Measurements from ENCODE around the gene KIAA1217.

Gene KIAA1217

GRCh38 chr10:24505759-24506158, 296.8 kb downstream of the KIAA1217 start:
- no peak for DNase-seq

GRCh38 chr10:24513155-24513554, 304.2 kb downstream of the KIAA1217 start:
- peak; percentile 29 for DNase-seq

GRCh38 chr10:24515481-24515880, 306.5 kb downstream of the KIAA1217 start:
- DNase-seq: no peak

- no peak for DNase-seq
Measured at GRCh38 chr10:24518411-24518810, 309.5 kb downstream of the KIAA1217 start.

- peak; percentile 92 for DNase-seq
Measured at GRCh38 chr10:24518981-24519597, 310.2 kb downstream of the KIAA1217 start.

- no peak for DNase-seq
Measured at GRCh38 chr10:24519950-24520349, 311.0 kb downstream of the KIAA1217 start.

- no peak for DNase-seq
Measured at GRCh38 chr10:24524314-24524713, 315.4 kb downstream of the KIAA1217 start.

GRCh38 chr10:24526085-24526649, 317.2 kb downstream of the KIAA1217 start:
- DNase-seq: no peak

GRCh38 chr10:24528946-24529345, 320.0 kb downstream of the KIAA1217 start:
- no peak for DNase-seq

- no peak for DNase-seq
Measured at GRCh38 chr10:24531439-24531838, 322.5 kb downstream of the KIAA1217 start.

- peak; percentile 37 for DNase-seq
Measured at GRCh38 chr10:24533981-24534380, 325.0 kb downstream of the KIAA1217 start.

GRCh38 chr10:24536636-24537035, 327.7 kb downstream of the KIAA1217 start:
- DNase-seq: no peak

- no peak for DNase-seq
Measured at GRCh38 chr10:24541239-24541753, 332.4 kb downstream of the KIAA1217 start.

GRCh38 chr10:24542314-24543270, 333.7 kb downstream of the KIAA1217 start:
- DNase-seq: no peak

- no peak for DNase-seq
Measured at GRCh38 chr10:24544776-24545175, 335.8 kb downstream of the KIAA1217 start.

- no peak for DNase-seq
Measured at GRCh38 chr10:24545585-24545984, 336.6 kb downstream of the KIAA1217 start.

GRCh38 chr10:24550680-24551079, 341.7 kb downstream of the KIAA1217 start:
- no peak for DNase-seq

- no peak for DNase-seq
Measured at GRCh38 chr10:24551161-24551560, 342.2 kb downstream of the KIAA1217 start.

GRCh38 chr10:24552346-24553016, 343.5 kb downstream of the KIAA1217 start:
- DNase-seq: no peak

- no peak for DNase-seq
Measured at GRCh38 chr10:24553051-24553612, 344.2 kb downstream of the KIAA1217 start.

GRCh38 chr10:24554036-24554435, 345.1 kb downstream of the KIAA1217 start:
- DNase-seq: no peak

GRCh38 chr10:24556126-24556749, 347.3 kb downstream of the KIAA1217 start:
- DNase-seq: no peak

Measured in eye (tissue), 1 donor.